NCI-H526 (cell line): ENCODE measurements around the gene DYNC2LI1.

Experiments used
- DNase-seq, 2 experiments: peaks; one replicate each; lab custom pipeline; 2025; lab: John Stamatoyannopoulos, UW

DYNC2LI1 gene

GRCh38 chr2:43846140-43846793 lies 72.4 kb downstream of the DYNC2LI1 start:
- DNase-seq: no peak

GRCh38 chr2:43848214-43848613 lies 74.4 kb downstream of the DYNC2LI1 start:
- no peak for DNase-seq

GRCh38 chr2:43851011-43851980 lies 77.5 kb downstream of the DYNC2LI1 start:
- no peak for DNase-seq

GRCh38 chr2:43852196-43852730 lies 78.4 kb downstream of the DYNC2LI1 start:
- DNase-seq: no peak

GRCh38 chr2:43853141-43854081 lies 79.6 kb downstream of the DYNC2LI1 start:
- DNase-seq: no peak

- no peak for DNase-seq
These were observed 80.8 kb downstream of the DYNC2LI1 start for GRCh38 chr2:43854671-43855070.

GRCh38 chr2:43855292-43855691 lies 81.5 kb downstream of the DYNC2LI1 start:
- DNase-seq: no peak
